ENCODE data around the gene RBM10.
A peak's percentile ranks its signal among the peaks of the same experiment; 100 is the strongest.
"Not testable (repeated sequence)": the region's sequence is repeated elsewhere in the genome, so short reads cannot be mapped to it uniquely, and the experiment has no call there.

Gene RBM10

GRCh38 chrX:47129157-47129898 lies 15.7 kb upstream of the RBM10 start:
- no CpG with 5 or more reads among the region's 31 CpGs for WGBS (ENCODE audit: insufficient coverage, insufficient read length)

GRCh38 chrX:47129899-47130358 lies 15.1 kb upstream of the RBM10 start:
- no peak overlapping the region for H3K27ac ChIP-seq (ENCODE audit: low read length)
- no peaks in the 10 kb centered on the region for H3K27me3 ChIP-seq (ENCODE audit: control insufficient read depth, insufficient read depth, low read length)
- no peaks in the 10 kb centered on the region for H3K4me1 ChIP-seq (ENCODE audit: control insufficient read depth, insufficient read depth, low read length)
- no peaks in the 10 kb centered on the region for H3K36me3 ChIP-seq (ENCODE audit: control insufficient read depth, insufficient read depth, low read length)
- H3K9me3 ChIP-seq (ENCODE audit: control insufficient read depth, insufficient read depth, low read length): no peaks in the 10 kb centered on the region
- no peak overlapping the region; the same call in 1 of the 2 replicates for H3K4me3 ChIP-seq (ENCODE audit: low read length)
- WGBS (ENCODE audit: insufficient coverage, insufficient read length): no CpG with 5 or more reads among the region's 11 CpGs
- no peak for DNase-seq (ENCODE audit: low read depth, low spot score)

More at GRCh38 chrX:47129157-47129898, 15.7 kb upstream of the RBM10 start:
- DNase-seq (ENCODE audit: low read depth, low spot score): peak; percentile 76
- Histone ChIP-seq H3K27ac (ENCODE audit: low read length) (no peak overlapping the region), H3K36me3 (ENCODE audit: control insufficient read depth, insufficient read depth, low read length) (no peaks in the 10 kb centered on the region), H3K27me3 (ENCODE audit: control insufficient read depth, insufficient read depth, low read length) (no peaks in the 10 kb centered on the region), H3K9me3 (ENCODE audit: control insufficient read depth, insufficient read depth, low read length) (no peaks in the 10 kb centered on the region), H3K4me3 (ENCODE audit: low read length) (peak overlapping the region; percentile 79; the same call in 1 of the 2 replicates), H3K4me1 (ENCODE audit: control insufficient read depth, insufficient read depth, low read length) (no peaks in the 10 kb centered on the region)

GRCh38 chrX:47133493-47133892 lies 11.5 kb upstream of the RBM10 start:
- DNase-seq (ENCODE audit: low read depth, low spot score): no peak
- no peak overlapping the region for H3K27ac ChIP-seq (ENCODE audit: low read length)
- no peaks in the 10 kb centered on the region for H3K9me3 ChIP-seq (ENCODE audit: control insufficient read depth, insufficient read depth, low read length)
- H3K27me3 ChIP-seq (ENCODE audit: control insufficient read depth, insufficient read depth, low read length): no peaks in the 10 kb centered on the region
- H3K4me1 ChIP-seq (ENCODE audit: control insufficient read depth, insufficient read depth, low read length): no peaks in the 10 kb centered on the region
- WGBS (ENCODE audit: insufficient coverage, insufficient read length): no CpG with 5 or more reads among the region's 5 CpGs
- H3K4me3 ChIP-seq (ENCODE audit: low read length): no peak overlapping the region
- no peaks in the 10 kb centered on the region for H3K36me3 ChIP-seq (ENCODE audit: control insufficient read depth, insufficient read depth, low read length)

GRCh38 chrX:47135650-47136049 lies 9.4 kb upstream of the RBM10 start:
- not testable (repeated sequence) for H3K4me3 ChIP-seq (ENCODE audit: low read length); H3K27me3 ChIP-seq (ENCODE audit: control insufficient read depth, insufficient read depth, low read length); H3K27ac ChIP-seq (ENCODE audit: low read length); H3K36me3 ChIP-seq (ENCODE audit: control insufficient read depth, insufficient read depth, low read length); DNase-seq (ENCODE audit: low read depth, low spot score); H3K4me1 ChIP-seq (ENCODE audit: control insufficient read depth, insufficient read depth, low read length); H3K9me3 ChIP-seq (ENCODE audit: control insufficient read depth, insufficient read depth, low read length)
- WGBS (ENCODE audit: insufficient coverage, insufficient read length): no CpG with 5 or more reads among the region's 5 CpGs

DNA sequence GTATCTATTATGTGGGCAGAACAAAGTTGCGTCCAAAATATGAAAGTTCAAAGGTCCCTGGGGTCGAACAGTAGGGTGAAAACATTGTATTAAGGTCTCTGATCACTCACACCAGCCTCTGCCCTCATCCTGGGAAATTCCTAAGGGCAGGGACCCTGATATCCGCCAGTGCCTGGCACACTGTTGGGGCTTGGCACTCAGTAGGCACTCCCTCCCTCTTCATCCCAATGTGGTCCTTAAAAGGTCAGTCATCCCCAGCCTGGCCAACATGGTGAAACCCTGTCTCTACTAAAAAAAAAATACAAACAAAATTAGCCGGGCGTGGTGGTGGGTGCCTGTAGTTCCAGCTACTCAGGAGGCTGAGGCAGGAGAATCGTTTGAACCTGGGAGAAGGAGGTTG lies 6.8 kb upstream of the RBM10 start:
- no peak overlapping the region for H3K4me3 ChIP-seq (ENCODE audit: low read length)
- peaks cover 10% of the 10 kb centered on the region; the same call in 1 of the 2 replicates for H3K36me3 ChIP-seq (ENCODE audit: control insufficient read depth, insufficient read depth, low read length)
- no peak overlapping the region for H3K27ac ChIP-seq (ENCODE audit: low read length)
- no peaks in the 10 kb centered on the region for H3K4me1 ChIP-seq (ENCODE audit: control insufficient read depth, insufficient read depth, low read length)
- H3K9me3 ChIP-seq (ENCODE audit: control insufficient read depth, insufficient read depth, low read length): no peaks in the 10 kb centered on the region
- WGBS (ENCODE audit: insufficient coverage, insufficient read length): no CpG with 5 or more reads among the region's 6 CpGs
- DNase-seq (ENCODE audit: low read depth, low spot score): no peak
- no peaks in the 10 kb centered on the region for H3K27me3 ChIP-seq (ENCODE audit: control insufficient read depth, insufficient read depth, low read length)

DNA sequence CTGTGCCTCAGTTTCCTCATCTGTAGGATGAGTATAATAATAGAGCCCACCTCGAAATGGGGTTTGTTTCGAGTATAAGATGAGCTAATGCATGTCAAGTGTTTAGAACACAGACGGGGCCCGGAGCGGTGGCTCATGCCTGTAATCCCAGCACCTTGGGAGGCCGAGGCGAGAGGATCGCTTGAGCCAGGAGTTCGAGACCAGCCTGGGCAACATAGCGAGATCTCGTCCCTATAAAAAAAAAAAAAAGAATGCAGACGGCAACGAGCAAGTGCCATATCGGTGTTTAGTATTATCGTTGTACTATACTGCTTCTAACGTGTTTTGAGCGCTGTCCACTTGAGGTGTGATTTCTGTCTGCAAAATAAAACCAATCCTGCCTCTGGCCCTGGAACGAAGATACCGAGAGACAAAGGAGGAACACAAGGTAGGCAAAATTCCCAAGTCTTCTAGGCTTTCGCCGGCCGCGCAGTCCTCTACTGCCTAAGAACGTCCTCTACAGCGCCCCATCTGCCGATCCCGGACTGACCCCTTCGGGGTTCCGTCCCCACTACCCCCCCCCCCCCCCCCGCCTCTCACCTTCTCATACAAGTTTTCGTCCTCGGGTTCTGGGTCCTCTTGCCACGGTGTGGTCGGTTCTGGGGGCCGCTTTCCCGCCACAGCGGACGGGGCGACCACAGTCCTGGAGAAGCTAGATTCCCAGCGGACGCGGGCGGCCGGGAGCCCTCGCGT lies 961 bp upstream of the RBM10 start:
- no peak overlapping the region for H3K27ac ChIP-seq (ENCODE audit: low read length)
- no peaks in the 10 kb centered on the region for H3K9me3 ChIP-seq (ENCODE audit: control insufficient read depth, insufficient read depth, low read length)
- peaks cover 5% of the 10 kb centered on the region; the same call in 1 of the 2 replicates for H3K4me1 ChIP-seq (ENCODE audit: control insufficient read depth, insufficient read depth, low read length)
- no peaks in the 10 kb centered on the region for H3K27me3 ChIP-seq (ENCODE audit: control insufficient read depth, insufficient read depth, low read length)
- H3K36me3 ChIP-seq (ENCODE audit: control insufficient read depth, insufficient read depth, low read length): peaks cover 10% of the 10 kb centered on the region; the same call in 1 of the 2 replicates
- no CpG with 5 or more reads among the region's 46 CpGs for WGBS (ENCODE audit: insufficient coverage, insufficient read length)
- H3K4me3 ChIP-seq (ENCODE audit: low read length): peak overlapping the region; percentile 83; the same call in 1 of the 2 replicates
- DNase-seq (ENCODE audit: low read depth, low spot score): no peak

- Histone ChIP-seq H3K4me3 (ENCODE audit: low read length) (peak overlapping the region; percentile 100; the same call in 1 of the 2 replicates), H3K27ac (ENCODE audit: low read length) (no peak overlapping the region), H3K36me3 (ENCODE audit: control insufficient read depth, insufficient read depth, low read length) (peaks cover 10% of the 10 kb centered on the region; the same call in 1 of the 2 replicates), H3K4me1 (ENCODE audit: control insufficient read depth, insufficient read depth, low read length) (peaks cover 5% of the 10 kb centered on the region; the same call in 1 of the 2 replicates), H3K9me3 (ENCODE audit: control insufficient read depth, insufficient read depth, low read length) (no peaks in the 10 kb centered on the region), H3K27me3 (ENCODE audit: control insufficient read depth, insufficient read depth, low read length) (no peaks in the 10 kb centered on the region)
- DNase-seq (ENCODE audit: low read depth, low spot score): no peak
- no CpG with 5 or more reads among the region's 39 CpGs for WGBS (ENCODE audit: insufficient coverage, insufficient read length)
Measured at GRCh38 chrX:47145395-47146120, 537 bp downstream of the RBM10 start.

DNA sequence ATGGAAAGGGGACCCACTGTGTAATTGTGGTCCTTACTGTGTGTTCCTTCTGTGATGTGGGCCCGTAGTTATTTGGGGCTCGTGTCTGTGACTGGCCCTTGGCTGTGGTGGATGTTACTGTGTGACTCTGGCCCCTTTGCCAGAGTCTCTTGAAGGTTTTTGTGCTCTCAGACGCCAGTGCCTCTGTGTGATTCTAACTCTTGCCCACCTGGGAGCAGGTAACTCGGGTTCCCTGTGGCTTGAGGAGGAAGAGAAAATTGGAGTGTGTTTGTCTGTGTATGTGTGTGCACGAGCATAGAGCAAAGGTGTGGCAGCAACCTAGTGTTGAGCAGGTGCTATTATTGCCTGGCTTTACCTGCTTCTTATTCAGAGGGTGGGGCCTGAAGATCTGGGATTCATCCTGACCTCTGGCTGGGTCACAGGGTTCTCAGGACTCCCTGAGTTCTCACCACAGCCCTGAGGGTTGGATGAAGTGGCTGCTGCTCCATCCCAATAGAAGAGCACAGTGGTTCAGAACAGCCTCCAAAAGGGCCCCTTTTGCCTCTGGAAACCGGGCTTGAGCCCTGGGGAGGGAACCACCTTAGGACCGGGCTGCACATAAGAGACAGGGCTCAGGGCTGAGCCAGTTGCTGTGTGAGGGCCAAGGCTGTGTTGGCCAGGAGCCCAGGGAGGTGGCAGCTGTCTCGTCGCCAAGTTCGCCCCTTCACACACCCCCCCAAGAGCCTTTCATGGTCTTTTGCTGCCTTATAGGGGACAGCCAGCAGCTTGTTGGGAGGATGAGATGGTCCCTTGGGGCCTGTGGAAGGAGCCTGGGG lies 1.3 kb downstream of the RBM10 start:
- Histone ChIP-seq H3K4me3 (ENCODE audit: low read length) (peak overlapping the region; percentile 100; the same call in 1 of the 2 replicates), H3K27me3 (ENCODE audit: control insufficient read depth, insufficient read depth, low read length) (no peaks in the 10 kb centered on the region), H3K9me3 (ENCODE audit: control insufficient read depth, insufficient read depth, low read length) (no peaks in the 10 kb centered on the region), H3K27ac (ENCODE audit: low read length) (no peak overlapping the region), H3K36me3 (ENCODE audit: control insufficient read depth, insufficient read depth, low read length) (peaks cover 10% of the 10 kb centered on the region; the same call in 1 of the 2 replicates), H3K4me1 (ENCODE audit: control insufficient read depth, insufficient read depth, low read length) (peaks cover 5% of the 10 kb centered on the region; the same call in 1 of the 2 replicates)
- no CpG with 5 or more reads among the region's 10 CpGs for WGBS (ENCODE audit: insufficient coverage, insufficient read length)
- no peak for DNase-seq (ENCODE audit: low read depth, low spot score)

- H3K36me3 ChIP-seq (ENCODE audit: control insufficient read depth, insufficient read depth, low read length): peaks cover 6% of the 10 kb centered on the region; the same call in 1 of the 2 replicates
- H3K9me3 ChIP-seq (ENCODE audit: control insufficient read depth, insufficient read depth, low read length): no peaks in the 10 kb centered on the region
- H3K4me1 ChIP-seq (ENCODE audit: control insufficient read depth, insufficient read depth, low read length): peaks cover 5% of the 10 kb centered on the region; the same call in 1 of the 2 replicates
- DNase-seq (ENCODE audit: low read depth, low spot score): no peak
- H3K27ac ChIP-seq (ENCODE audit: low read length): no peak overlapping the region
- no peaks in the 10 kb centered on the region for H3K27me3 ChIP-seq (ENCODE audit: control insufficient read depth, insufficient read depth, low read length)
- no CpG with 5 or more reads among the region's 12 CpGs for WGBS (ENCODE audit: insufficient coverage, insufficient read length)
- H3K4me3 ChIP-seq (ENCODE audit: low read length): no peak overlapping the region
Measured at GRCh38 chrX:47146936-47147859, 2.2 kb downstream of the RBM10 start.

Measured in iPS DF 6.9 (cell line).